Measurements from ENCODE around the gene POLE3.

POLE3 gene

DNA sequence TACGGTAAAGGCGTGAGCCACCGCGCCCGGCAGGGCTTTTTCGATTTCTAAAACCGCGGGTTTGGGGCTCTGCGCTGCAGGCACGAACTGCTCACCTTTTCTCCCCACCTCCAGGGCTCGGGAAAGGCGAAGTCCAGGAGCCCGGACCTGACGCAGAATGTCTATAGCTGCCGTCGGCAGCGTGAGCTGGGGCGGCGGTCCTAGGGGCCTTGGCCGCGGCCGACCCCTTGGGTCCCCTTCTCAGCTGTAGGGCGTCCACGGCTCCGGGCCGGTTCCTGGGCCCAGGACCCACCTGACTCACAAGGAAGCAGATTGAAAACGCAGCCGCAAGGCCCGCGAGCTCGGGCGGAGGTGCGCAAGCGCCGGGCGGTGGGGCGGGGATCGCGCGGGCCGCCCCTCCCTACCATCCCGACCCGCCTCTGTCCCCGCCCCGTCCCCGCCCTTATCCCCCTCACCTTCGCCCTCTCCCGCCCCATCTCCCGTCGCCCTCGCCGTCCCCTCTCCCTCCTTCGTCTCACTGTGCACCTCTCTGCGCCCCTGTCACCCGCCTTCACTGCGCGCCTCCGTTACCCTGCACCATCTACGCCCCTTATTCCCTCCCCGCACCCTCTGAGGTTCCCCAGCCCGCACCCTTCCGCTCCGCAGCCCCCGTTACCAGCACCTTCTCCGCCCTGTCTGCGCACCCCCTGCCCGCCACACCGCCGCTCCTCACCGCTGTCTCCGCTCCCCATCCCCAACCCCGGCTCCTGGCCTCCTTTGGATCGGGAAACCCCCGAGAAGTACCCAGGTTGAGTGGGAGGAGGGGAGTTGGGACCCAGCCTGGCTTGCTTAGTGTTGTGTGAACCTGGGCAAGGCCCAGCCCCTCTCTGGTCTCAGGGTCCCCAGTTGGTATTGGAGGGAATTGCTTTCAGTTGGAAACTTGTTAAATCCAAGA is 33.6 kb downstream of the POLE3 start, which contains the start of gene HDHD3:
Gene HDHD3, minus strand, starts transcription at position 353 of the 934 bp plus-strand sequence. CDS start 2,632 bp downstream, outside the sequence.
- no peak for TF ChIP-seq SIN3A (IDR thresholded peaks at IDR 0.05; ENCODE audit: borderline replicate concordance, insufficient read depth, low read length)
- TF ChIP-seq POLR2AphosphoS5 (IDR thresholded peaks at IDR 0.05; ENCODE audit: low read depth, low read length) = peak; percentile 69; the same call in 1 of the 2 replicates
- peak; percentile 55; the same call in 1 of the 2 replicates for TF ChIP-seq TAF1 (IDR thresholded peaks at IDR 0.05; ENCODE audit: borderline replicate concordance, insufficient read depth, low read length)

DNA sequence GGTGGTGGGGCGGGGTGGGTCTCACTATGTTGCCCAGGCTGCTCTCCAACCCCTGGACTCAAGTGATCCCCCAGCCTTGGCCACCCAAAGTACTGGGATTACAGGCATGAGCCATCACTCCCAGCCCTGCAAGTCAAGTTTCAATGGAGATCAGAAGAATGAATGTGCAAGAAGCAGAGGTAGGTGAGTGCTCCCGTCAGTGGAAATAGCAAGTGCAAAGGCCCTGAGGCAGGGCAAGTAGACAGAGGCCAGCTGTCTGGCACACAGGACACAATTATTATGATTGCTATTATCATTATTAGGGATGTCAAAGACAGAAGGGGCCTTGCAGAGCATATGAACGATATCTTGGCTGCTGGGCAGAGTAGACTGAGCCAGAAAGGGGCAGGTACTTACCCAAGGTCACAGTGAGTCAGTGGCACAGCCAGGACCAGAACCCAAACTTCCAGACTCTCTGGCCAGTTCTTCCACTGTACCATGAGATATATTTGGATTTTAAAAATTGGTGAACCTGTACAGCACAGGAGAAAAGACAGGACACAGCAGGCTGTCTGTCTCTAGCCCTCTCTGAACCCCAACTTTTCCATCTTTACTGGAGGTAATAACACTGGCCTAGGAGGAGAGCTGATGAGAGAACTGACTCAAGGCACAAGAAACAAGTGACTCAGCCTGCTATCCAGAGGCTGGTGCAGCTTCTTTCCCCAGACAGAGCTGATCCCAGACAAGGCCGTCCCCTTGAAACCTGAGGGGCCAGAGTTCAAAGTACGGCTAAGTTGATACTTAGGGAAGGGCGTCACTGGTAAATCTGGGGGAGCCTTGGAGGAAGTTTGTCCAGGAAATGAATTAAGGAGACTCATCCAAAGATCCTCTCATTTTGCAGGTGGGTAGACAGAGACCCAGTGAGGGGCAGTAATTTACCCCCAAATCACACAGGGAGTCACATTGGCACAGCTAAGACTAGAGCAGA is 35.1 kb downstream of the POLE3 start:
- TF ChIP-seq FOXP2 (optimal IDR thresholded peaks at IDR 0.05; ENCODE audit: borderline replicate concordance, extremely low read depth, extremely low read length, insufficient read depth) (no peak), POLR2AphosphoS5 (IDR thresholded peaks at IDR 0.05; ENCODE audit: low read depth, low read length) (no peak), TAF1 (IDR thresholded peaks at IDR 0.05; ENCODE audit: borderline replicate concordance, insufficient read depth, low read length) (no peak), SIN3A (IDR thresholded peaks at IDR 0.05; ENCODE audit: borderline replicate concordance, insufficient read depth, low read length) (no peak)
- TF ChIP-seq, protein P1, sequence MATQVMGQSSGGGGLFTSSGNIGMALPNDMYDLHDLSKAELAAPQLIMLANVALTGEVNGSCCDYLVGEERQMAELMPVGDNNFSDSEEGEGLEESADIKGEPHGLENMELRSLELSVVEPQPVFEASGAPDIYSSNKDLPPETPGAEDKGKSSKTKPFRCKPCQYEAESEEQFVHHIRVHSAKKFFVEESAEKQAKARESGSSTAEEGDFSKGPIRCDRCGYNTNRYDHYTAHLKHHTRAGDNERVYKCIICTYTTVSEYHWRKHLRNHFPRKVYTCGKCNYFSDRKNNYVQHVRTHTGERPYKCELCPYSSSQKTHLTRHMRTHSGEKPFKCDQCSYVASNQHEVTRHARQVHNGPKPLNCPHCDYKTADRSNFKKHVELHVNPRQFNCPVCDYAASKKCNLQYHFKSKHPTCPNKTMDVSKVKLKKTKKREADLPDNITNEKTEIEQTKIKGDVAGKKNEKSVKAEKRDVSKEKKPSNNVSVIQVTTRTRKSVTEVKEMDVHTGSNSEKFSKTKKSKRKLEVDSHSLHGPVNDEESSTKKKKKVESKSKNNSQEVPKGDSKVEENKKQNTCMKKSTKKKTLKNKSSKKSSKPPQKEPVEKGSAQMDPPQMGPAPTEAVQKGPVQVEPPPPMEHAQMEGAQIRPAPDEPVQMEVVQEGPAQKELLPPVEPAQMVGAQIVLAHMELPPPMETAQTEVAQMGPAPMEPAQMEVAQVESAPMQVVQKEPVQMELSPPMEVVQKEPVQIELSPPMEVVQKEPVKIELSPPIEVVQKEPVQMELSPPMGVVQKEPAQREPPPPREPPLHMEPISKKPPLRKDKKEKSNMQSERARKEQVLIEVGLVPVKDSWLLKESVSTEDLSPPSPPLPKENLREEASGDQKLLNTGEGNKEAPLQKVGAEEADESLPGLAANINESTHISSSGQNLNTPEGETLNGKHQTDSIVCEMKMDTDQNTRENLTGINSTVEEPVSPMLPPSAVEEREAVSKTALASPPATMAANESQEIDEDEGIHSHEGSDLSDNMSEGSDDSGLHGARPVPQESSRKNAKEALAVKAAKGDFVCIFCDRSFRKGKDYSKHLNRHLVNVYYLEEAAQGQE (IDR thresholded peaks at IDR 0.05; ENCODE audit: insufficient read depth in 1 of 2, low read depth in 2 of 2, low read length in 2 of 2) = no peak

DNA sequence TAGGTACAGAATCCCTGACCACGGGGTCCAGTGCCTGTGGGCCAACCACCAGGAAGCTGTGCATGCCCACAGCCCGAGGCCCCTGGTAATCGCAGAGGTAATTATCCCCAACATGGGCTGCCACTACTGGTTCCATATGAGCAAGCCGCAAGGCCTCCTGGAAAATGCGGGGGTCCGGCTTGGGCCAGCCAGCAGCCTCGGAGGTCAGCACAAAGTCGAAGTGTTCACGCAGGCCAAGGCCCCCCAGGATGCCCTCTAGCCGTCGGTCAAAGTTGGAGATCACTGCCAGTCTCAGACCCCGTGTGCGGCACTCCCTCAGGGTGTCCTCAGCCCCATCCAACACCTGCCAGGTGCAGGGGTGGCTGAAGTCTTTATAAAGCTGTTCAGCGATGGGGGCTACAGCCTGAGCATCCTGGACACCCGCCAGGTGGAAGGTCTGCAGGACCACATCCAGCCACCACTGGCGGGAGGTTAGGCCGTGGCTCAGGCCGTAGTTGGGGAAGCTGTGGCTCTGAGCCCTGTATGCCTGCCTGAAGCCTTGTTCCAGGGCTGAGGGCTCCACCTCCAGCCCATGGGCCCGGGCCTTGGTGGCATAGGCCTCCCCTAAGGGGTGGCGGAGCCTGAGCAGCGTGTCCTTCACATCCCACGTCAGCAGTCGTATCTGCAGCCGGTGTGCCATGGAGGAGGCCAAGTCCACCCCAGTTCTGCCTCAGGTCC is 36.6 kb downstream of the POLE3 start:
- TF ChIP-seq SIN3A (IDR thresholded peaks at IDR 0.05; ENCODE audit: borderline replicate concordance, insufficient read depth, low read length) (no peak), TAF1 (IDR thresholded peaks at IDR 0.05; ENCODE audit: borderline replicate concordance, insufficient read depth, low read length) (no peak), FOXP2 (optimal IDR thresholded peaks at IDR 0.05; ENCODE audit: borderline replicate concordance, extremely low read depth, extremely low read length, insufficient read depth) (no peak), POLR2AphosphoS5 (IDR thresholded peaks at IDR 0.05; ENCODE audit: low read depth, low read length) (no peak)
- TF ChIP-seq, protein P1 (IDR thresholded peaks at IDR 0.05; ENCODE audit: insufficient read depth in 1 of 2, low read depth in 2 of 2, low read length in 2 of 2) = no peak

DNA sequence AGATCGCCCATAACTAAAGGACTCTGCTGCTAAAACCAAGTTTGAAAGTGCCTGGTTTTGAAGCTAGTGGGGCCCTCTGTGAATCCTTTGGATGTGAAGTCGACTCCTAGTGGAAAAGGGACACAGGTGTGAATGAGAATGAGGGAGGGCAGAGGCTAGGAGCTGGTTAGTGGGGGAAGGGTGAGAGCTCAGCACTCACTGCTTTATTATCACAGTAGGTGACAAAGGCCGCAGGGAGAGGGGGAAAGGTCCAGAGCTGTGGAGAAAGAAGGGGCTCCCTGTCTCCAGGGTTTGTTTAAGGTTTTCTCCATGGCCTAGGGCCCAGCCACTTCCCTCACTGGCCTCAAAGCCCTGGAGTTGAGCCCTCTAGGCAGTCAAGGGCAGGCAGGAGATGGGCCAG is 37.2 kb downstream of the POLE3 start:
- TF ChIP-seq SIN3A (IDR thresholded peaks at IDR 0.05; ENCODE audit: borderline replicate concordance, insufficient read depth, low read length) = no peak
- TF ChIP-seq, protein P1 (IDR thresholded peaks at IDR 0.05; ENCODE audit: insufficient read depth in 1 of 2, low read depth in 2 of 2, low read length in 2 of 2) = no peak
- TF ChIP-seq TAF1 (IDR thresholded peaks at IDR 0.05; ENCODE audit: borderline replicate concordance, insufficient read depth, low read length) = no peak
- TF ChIP-seq FOXP2 (optimal IDR thresholded peaks at IDR 0.05; ENCODE audit: borderline replicate concordance, extremely low read depth, extremely low read length, insufficient read depth) = no peak
- no peak for TF ChIP-seq POLR2AphosphoS5 (IDR thresholded peaks at IDR 0.05; ENCODE audit: low read depth, low read length)
